HG03469 (cell line): ENCODE results near the gene CDYL2.
"Not testable (repeated sequence)": the region's sequence is repeated elsewhere in the genome, so short reads cannot be mapped to it uniquely, and the experiment has no call there.

Source experiments
- ATAC-seq: cut with Tn5 transposase; IDR thresholded peaks from one replicate; pipeline ENCODE4 v1.9.1; 2021; ENCODE audit warnings: mild to moderate bottlenecking, moderate library complexity, moderate number of reproducible peaks; ENCODE audit not compliant: unreplicated experiment

Gene CDYL2

DNA sequence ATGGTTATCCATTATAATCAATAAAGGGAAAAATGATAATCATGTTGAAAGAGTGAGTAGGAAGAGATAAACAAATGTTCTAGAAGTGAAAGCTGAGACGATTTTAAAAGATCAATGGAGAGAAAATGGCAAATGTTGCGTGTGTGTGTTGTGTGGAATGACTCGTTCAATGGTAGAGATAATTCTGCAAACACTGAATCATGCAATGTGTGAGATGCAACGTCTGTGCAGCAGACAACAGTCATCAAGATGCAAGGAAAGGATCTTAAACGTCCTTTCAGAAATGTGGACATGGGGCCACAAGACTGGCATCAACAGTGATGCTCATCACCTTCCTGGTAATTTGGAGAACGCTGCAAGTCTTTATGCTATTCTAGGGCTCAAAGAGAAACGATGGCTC is 124.4 kb downstream of the CDYL2 start:
- ATAC-seq: no peak

DNA sequence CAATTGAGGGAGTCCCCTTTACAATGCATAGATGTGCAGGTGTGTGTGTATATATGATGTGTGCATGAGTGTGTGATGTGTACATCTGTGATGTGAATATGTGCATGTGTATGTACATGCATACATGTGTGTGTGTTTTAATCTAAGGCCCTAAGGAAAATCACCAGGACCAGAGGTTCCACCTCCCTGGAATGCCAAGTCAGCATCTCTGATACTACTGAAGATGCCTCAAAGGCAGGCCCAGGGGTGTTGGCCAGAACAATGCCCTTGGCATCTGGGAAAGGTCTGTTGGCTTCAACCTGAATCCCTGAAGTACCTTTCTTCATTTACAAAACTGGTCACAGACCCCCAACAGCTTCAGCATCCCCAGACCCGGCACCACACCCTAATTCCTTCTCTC is 129.5 kb downstream of the CDYL2 start:
- no peak for ATAC-seq

DNA sequence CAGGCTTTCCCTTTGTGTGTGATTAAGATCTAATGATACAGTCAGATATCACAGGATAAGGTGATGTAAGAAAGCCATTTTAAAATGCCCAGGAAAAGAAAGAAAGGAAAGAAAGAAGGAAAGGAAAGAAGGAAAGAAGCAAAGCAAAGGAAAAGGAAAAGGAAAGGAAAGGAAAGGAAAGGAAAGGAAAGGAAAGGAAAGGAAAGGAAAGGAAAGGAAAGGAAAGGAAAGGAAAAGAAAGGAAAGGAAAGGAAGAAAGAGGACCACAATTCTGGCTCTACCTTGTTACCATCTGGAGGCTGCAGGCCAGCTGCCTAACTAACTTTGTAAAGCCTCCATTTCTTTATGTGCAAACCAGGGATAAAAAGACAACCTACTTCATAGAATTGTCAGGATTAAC is 132.0 kb downstream of the CDYL2 start:
- ATAC-seq: no peak

DNA sequence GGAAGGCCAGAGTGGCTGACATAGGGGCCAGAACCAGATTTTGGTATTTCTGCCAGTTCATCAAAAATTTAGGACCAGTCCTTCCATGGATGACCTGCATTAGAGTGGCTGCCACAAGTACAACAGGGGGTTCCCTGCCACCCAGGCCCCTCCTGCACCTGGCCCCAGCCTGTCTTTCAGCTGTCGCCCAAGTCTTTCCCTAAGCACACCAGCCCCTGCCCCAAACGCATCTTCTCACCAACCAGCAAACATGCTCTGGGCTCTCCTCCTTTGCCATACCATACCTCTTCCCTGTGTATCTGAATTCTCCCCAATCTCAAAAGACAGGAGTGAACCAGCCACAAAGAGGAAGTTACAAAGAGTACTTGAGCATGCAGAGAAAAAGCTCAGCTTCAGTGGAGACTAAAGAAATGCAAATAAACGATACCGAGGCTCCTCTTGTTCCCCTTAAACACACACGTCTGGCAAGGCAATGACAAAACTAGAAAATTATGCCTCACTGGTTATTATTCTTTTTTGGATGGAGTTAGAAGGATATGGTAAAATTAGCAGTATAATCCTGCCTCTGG is 133.0 kb downstream of the CDYL2 start:
- peak; percentile 43 for ATAC-seq

DNA sequence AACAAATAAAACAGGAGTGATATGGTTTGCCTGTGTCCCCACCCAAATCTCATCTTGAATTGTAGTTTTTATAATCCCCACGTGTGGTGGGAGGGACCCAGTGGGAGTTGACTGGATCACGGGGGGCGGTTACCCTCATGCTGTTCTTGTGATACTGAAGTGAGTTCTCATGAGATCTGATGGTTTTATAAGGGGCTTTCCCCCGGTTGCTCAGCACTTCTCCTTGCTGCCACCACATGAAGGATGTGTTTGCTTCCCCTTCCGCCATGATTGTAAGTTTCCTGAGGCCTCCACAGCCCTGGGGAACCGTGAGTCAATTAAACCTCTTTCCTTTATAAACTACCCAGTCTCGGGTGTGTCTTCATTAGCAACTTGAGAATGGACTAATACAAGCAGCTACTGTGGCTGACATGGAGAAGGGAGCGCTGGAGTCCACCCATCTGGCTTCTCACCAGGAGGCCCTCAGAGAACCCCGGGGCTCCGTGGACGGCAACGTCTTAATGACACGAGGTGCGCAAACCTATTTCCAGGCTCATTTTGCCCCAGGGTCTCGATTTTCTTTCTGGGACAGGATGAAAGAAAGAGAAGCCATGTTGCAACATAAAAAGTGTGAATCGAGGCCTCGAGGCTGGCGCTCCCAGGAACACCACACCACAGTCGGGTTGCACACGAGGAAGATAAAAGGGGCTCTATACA is 134.1 kb downstream of the CDYL2 start:
- no peak for ATAC-seq

DNA sequence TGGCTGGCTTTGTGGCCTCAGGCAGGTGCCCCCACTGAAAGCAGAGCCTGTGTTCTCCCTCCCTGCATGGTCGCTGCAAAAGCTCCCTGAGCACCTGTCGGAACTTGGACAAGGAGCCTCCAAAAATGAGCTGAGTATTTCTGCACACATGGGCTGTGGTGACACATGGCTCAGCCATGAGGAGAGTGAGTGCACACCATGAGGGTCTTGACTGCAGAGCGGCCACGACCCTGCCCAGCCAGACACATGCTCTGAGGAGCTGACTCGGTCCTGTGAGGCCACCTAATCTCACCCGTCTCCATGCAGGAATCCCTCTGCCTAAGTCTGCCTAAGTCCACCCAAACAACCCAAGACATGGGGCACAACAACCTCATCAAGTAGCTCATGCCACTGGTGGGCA is 134.7 kb downstream of the CDYL2 start:
- ATAC-seq: no peak

DNA sequence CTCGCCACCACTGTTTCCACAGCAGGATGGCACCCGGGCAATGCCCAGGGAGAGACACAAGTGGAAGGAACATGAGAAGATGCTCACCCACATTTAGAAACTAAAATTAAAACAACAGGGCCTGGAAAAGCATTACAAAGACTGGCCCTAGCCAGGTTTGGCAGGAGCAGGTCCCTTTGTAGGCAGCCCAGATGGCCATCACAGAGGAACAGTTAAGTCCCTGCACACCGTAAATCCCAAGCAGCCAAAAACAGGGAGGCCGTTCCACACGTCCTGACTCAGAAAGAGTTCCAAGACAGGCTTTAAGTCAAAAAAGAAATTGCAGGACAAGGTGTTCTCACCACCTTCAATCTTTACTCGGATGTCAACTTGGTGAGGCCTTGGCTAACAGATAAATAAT is 136.5 kb downstream of the CDYL2 start:
- no peak for ATAC-seq

DNA sequence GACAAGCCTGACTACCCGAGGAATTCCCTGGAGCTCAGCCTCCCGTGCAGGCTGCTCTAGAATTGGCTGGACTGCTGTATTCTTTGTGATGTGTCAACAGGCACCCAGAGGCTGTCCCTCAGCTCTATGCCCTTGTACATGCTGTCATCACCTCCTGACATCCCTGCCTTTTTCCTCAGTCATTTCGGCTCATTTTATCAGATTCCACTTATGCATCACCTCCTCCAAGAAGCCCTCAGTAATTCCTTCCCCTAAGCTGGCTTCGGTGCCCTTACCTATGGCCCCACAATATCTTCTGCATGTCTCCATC is 137.2 kb downstream of the CDYL2 start:
- ATAC-seq: no peak

DNA sequence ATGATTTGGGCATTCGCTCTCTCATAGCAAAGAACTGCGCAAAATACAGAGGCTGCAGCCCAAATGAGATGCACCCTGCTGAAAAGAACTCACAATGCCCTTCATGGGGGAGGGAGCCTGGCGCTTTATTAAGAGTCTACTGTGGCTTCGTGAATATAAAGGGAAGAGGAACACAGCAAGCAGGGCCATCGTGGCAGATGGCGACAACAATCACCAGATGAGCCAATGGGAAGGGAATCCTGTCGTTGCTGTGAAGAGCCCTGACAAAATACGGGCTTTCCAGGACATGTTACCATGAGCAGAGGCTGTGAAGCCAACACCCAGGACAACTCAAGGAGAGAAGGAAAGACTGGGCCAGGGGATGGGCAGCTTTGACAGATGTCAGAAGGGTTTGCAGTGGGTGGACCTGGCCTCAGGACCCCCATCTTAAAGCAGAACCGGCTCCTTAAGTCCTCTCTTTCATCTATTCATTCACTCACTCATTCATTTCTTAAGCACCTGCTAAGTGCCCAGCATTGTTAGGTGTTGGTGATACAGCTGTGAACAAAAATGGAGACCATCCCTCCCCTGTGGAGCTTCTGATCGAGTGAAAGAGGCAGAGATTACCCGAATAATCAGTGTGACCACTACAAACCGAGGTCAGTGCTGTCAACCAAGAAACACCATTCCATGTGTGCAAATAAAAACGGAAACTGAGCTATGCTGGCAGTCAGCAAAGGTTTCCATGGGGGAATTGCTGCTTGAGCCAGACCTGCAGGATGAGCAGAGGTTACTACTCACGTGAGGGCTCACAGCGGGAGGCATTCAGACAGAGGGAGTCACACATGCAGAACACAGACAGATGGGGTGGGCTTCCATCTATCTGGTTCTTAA is 137.8 kb downstream of the CDYL2 start:
- ATAC-seq: no peak

DNA sequence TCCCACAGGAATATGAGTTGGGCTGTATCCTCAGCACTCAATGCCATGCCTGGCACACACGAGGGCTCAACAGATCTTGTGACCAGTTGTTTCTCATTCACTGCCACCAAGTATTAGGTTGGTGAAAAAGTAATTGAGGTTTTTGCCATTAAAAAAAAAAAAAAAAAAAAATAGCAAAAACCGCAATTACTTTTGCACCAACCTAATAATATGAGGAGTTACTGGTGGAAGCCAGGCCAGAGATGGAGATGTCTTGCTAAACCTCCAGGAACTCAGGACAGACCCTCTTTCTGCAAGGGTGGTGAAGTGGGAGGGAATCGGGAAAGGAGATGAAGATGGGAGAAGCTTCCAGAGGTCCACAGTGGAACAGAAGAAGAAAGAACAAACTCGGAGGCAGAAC is 139.0 kb downstream of the CDYL2 start:
- ATAC-seq: no peak

DNA sequence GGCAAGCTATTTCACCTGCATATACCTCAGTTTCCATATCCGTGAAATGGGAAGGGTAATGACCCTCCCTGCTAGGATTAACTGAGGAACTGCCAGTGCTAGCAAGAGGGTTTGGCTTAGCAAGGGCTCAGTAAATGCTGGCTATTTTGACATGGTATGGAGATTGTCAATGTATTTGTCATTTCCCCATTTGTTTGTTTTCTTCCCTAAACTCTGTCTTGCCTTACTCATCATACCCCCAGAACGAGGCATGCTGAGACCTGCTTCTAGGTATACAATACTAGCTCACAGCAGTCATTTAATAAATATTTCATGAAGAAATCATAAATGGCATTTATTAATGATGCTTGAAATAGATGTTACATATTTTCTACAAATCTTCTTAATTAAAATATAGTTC is 139.6 kb downstream of the CDYL2 start:
- no peak for ATAC-seq

DNA sequence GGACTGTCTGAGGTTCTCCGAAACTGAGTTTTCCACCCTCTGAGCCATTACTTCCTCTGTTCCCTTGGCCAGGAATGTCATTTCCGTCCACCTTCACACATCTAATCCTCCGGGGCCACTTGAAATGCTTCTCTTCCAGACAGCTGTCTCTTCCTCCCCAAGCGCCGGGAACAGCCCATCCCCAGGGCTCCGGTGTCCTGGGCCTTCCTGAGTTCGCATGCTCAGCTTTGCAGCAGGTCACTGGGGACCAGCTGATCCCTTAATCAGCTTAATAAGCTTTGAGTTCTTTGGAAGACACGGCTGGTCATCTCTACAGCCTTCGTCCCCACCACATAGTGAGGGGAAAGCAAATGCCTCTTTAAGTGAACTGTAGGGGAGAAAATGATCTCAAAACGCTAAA is 140.2 kb downstream of the CDYL2 start:
- ATAC-seq: no peak

DNA sequence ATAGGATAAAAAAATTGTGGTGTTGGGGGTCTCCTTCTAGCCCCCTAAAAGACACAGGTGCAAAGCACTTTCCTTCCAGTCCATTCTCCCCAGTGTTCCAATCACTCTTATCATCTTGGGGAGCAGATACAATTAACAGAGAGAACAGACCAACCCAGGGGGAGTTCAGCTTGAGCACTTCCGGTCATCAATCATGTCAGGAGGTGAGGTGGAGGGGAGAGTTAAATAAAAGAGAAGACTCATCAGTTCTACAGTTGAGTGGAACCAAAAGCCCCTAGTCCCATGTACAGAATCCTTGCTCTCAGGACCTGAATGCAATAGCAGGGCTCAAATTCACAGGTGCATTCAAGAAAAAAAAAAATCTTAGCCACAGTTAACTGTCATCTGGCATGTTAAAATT is 141.3 kb downstream of the CDYL2 start:
- ATAC-seq: no peak

DNA sequence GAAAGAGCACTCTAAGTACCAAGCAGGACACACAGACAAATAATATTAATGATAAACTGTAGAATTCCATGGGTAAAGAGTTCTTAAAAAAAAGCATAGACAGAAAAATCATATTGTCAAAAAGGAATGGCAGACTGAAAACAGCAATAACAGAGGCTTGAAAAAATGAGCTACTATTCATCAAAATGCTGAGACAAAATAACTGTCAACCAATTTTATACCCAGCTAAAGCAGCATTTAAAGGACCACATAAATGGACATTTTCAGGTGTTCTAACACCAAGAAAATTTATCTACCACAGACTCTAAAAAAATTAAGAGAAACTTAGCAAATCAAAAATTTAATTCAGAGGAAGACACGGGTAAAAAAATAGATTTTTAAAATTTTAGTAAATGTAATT is 144.5 kb downstream of the CDYL2 start:
- ATAC-seq: no peak

DNA sequence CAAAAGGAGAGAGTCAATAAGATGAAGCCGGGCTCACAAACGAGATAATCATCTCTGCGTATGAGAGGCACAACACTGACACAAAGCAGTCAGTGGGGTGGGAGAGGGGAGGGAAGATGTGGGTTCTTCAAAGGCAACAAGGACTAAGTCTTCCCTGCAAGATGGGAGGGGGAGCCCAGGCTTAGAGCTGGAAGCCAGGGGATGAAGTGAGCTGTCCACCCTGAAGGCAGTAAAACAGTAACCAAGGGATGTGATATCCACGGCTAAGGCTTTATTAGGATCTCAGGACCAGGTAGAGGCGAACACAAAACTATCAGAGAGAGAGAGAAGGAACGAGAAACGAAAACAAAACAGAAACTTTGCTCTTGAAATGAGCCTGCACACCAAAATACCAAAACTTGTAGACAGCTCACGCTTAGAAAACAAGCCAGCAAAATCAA is 147.7 kb downstream of the CDYL2 start:
- peak; percentile 70 for ATAC-seq

DNA sequence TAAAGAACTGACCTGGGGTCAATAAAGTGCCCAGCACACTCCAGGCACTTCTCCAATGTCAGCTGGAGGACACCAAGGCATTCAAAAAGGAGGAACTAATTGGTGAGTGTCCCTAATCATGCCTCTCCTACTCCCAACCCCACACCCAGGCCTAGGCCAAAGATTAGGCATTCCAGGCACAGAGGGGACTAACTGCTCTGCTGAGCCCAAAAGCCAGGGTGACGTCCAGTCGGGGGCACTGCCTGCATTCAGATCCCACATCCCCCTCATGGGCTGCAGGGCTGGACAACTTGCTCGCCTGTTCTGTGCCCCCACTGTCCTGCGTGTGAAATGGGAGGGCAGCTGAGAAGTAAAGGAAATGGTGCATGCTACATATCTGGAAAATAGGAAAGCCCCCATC is 148.2 kb downstream of the CDYL2 start:
- no peak for ATAC-seq

DNA sequence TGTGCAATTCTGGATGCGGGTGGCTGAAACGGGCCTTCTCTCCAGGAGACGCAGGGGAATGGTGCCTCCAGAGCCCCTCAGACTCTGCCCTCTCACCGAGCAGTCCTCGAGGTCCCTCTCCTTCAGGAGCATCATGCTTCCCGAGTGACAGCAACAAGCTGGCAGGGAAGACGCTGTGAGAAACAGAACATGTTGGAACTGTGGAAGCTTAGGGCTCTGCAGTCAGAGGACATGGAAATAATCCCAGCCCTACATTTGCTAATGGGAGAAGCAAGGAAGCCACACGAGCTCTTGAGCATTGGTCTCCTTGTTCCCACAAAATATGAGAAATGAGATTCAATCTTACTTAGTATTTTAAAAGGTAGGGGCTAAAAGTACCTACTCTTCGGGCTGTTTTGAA is 148.6 kb downstream of the CDYL2 start:
- ATAC-seq: no peak

DNA sequence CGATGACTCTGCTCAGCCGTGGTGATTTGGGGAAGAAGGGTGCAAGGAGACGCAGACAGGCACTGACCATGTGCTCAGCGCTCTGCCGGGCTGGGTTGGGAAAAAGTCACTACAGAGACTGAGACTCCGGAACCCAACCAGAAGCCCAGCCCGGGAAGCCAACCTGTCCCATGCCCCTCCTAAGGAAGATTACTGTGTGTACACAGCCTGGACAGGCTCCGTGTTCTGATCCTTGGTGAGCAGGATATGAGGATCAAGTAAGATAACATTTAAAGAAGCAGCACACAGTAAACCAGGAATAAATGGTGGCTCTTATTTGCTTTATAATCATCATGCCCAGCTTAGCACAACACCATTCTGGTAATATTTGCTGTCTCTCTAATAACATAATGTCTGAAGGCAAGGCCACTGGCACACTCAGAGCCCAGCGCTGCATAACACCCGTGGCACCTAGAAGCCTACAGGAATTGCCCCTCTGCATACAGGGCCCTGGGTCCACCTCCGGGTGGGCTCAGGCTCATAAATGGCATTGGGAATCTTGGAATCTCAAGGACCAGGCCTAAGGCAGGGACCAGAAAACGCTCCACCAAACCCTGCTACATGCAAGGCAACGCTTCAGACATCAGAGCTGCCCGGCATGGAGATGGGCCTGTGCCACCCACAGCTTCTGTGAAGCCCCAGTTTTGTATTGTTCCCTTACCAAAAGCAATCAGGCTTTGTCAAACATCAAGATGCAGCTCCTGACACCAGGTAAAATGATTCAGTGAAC is 150.1 kb downstream of the CDYL2 start:
- no peak for ATAC-seq

DNA sequence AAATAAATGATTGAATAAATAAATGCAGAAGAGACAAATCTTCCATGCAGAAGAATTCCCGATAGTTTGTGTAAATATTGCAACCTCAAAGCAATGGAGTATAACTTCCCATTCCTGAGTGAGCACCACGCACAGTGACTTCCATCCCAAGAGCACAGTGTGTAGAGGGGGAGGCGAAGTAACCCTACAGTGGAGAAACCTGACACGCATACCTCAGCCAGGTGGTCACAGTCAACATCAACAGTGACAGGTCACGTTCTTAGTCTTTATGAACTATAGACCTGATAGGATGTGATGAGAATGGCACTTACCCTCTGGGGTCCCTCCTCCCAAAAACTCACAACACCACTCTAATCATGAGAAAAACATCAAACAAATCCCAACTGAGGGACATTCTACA is 152.0 kb downstream of the CDYL2 start:
- no peak for ATAC-seq

DNA sequence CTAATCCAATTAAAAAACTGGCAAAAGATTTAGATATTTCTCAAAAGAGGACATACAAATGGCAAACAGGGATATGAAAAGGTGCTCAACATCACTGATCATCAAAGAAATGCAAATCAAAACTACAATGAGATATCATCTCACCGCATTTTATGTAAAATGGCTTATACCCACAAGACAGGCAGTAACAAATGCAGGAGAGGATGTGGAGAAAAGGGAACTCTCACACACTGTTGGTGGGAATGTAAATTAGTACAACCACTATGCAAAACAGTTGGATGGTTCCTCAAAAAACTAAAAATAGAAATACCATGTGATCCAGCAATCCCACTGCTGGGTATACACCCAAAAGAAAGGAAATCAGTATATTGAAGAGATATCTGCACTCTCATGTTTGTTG is 154.1 kb downstream of the CDYL2 start:
- not testable (repeated sequence) for ATAC-seq

DNA sequence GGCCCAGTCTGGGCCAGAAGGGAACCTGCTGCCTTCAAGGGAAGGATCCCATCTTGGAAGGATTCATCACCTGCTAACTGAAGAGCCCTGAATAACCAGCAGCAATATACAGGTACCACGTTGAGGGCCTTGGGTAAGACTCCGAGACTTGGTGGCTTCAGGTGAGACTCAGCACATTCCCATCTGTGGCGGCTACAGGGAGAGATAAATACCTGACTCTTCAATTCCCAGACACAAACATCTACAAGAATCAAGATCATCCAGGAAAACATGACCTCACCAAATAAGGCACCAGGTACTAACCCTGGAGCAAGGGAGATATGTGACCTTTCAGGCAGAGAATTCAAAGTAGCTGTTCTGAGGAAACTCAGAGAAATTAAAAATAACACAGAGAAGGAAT is 164.1 kb downstream of the CDYL2 start:
- no peak for ATAC-seq
